T-cell (primary cell): ENCODE results near the gene CKAP2L. TPM values are rescaled to one million over a fixed set of nuclear protein-coding genes. Genes with fewer than 3 reads are reported as not detected.
A peak's percentile ranks its signal among the peaks of the same experiment; 100 is the strongest.

Source experiments
- ATAC-seq, 4 experiments: fragments of 200-7000 bp in 3 of 4; fragments of 150-1000 bp in 1 of 4; cut with Tn5 transposase; replicated peaks in 1 of 4; 1 replicate in 3 of 4; 2 replicates in 1 of 4; pipeline ENCODE4 v1.10.0; 2021; ENCODE audit warnings: moderate library complexity in 3 of 4, mild to moderate bottlenecking in 2 of 4, moderate number of reproducible peaks in 1 of 4
- CTCF ChIA-PET, 2 donors: fragments of 300-600 bp; sonication (Branson Sonifier 250); formaldehyde crosslinking; loops; one replicate each; lab custom pipeline; 2022; ENCODE audit warnings: antibody characterized with exemption in 2 of 2; lab: Charles Lee
- POLR2A ChIA-PET, 2 donors: fragments of 300-600 bp; sonication (Branson Sonifier 250); formaldehyde crosslinking; loops; one replicate each; lab custom pipeline; 2022; ENCODE audit warnings: antibody characterized with exemption in 2 of 2; lab: Charles Lee
- DNase-seq, 35 experiments: peaks; one replicate each; pipeline versions ENCODE4 v3.0.0 to v3.0.0-alpha.2; 2013 to 2023
- H3K27ac ChIP-seq: one replicate; pipeline ENCODE4 v1.5.1; 2013; ENCODE audit warnings: low read length
- H3K27me3 ChIP-seq, 2 experiments: replicated peaks in 1 of 2; 1 replicate in 1 of 2; 2 replicates in 1 of 2; pipeline versions ENCODE4 v1.6.1 to v1.7.0; 2013; ENCODE audit warnings: low read length in 1 of 2, mixed read lengths in 1 of 2; ENCODE audit not compliant: control insufficient read depth in 2 of 2, insufficient read depth in 2 of 2; ENCODE audit errors: extremely low read depth in 1 of 2
- H3K36me3 ChIP-seq, 2 donors: 1 replicate in 1 of 2; 2 replicates in 1 of 2; pipeline versions ENCODE4 v1.6.1 to v1.7.0; 2013; ENCODE audit warnings: low read length in 1 of 2; ENCODE audit not compliant: control insufficient read depth in 2 of 2, insufficient read depth in 1 of 2; ENCODE audit errors: extremely low read depth in 1 of 2
- H3K4me1 ChIP-seq, 2 experiments: 1 replicate in 1 of 2; 2 replicates in 1 of 2; pipeline versions ENCODE4 v1.6.1 to v1.7.0; 2013; ENCODE audit warnings: low read length in 2 of 2, mixed read lengths in 1 of 2; ENCODE audit not compliant: insufficient read depth in 2 of 2, control insufficient read depth in 1 of 2; ENCODE audit errors: extremely low read depth in 1 of 2
- H3K4me3 ChIP-seq, 2 donors: 1 replicate in 1 of 2; 2 replicates in 1 of 2; pipeline versions ENCODE4 v1.5.1 to v1.7.0; 2013; ENCODE audit warnings: mild to moderate bottlenecking in 2 of 2, low read length in 1 of 2, moderate library complexity in 1 of 2; ENCODE audit not compliant: control insufficient read depth in 1 of 2; ENCODE audit errors: extremely low read depth in 1 of 2
- H3K9me3 ChIP-seq: 2 replicates; pipeline ENCODE4 v1.7.0; 2013
- H3K27ac Mint-ChIP-seq, 2 donors: one replicate each; pipeline ENCODE4 v1.8.0; 2020 to 2021; ENCODE audit warnings: mild to moderate bottlenecking in 2 of 2, mixed read lengths in 2 of 2
- H3K27me3 Mint-ChIP-seq, 2 donors: one replicate each; pipeline ENCODE4 v1.8.0; 2021 to 2022; ENCODE audit warnings: mixed read lengths in 2 of 2
- H3K36me3 Mint-ChIP-seq: one replicate; pipeline ENCODE4 v1.8.0; 2021; ENCODE audit warnings: mixed read lengths
- H3K4me1 Mint-ChIP-seq, 3 donors: one replicate each; pipeline ENCODE4 v1.8.0; 2020 to 2022; ENCODE audit warnings: mixed read lengths in 3 of 3, mild to moderate bottlenecking in 1 of 3
- H3K4me3 Mint-ChIP-seq, 3 donors: one replicate each; pipeline ENCODE4 v1.8.0; 2020 to 2022; ENCODE audit warnings: mild to moderate bottlenecking in 3 of 3, mixed read lengths in 3 of 3, moderate library complexity in 3 of 3
- H3K9me3 Mint-ChIP-seq, 3 donors: one replicate each; pipeline ENCODE4 v1.8.0; 2020 to 2022; ENCODE audit warnings: mixed read lengths in 3 of 3
- WGBS: methylation state at CpG from one replicate; pipeline ENCODE4 v1.1.5; 2013; ENCODE audit warnings: missing lambda C conversion rate; ENCODE audit not compliant: insufficient coverage; 5-methylcytosine and 5-hydroxymethylcytosine counted together
- total RNA-seq, 35 experiments: library from RNA in 6 of 35; stranded (reverse) in 6 of 35; fragments of 120-200 nt in 1 of 35; gene quantifications; one replicate each; pipeline versions ENCODE4 v1.2.1 to v1.2.4 and lab custom pipeline; 2013 to 2026

CKAP2L gene
- total RNA-seq, 5 donors from 2014 or later (not counting 1 experiment from before 2014, with no cell fraction given) = 0.22 to 1.5 (median 0.33) TPM

GRCh38 chr2:112772322-112772721 is 7.9 kb upstream of the CKAP2L start:
- no peak for DNase-seq
- no peak for ATAC-seq
- WGBS = 38% methylated on average over 1 of the region's 4 CpGs
- no peak overlapping the region for H3K27ac ChIP-seq
- no peaks in the 10 kb centered on the region for H3K27me3 ChIP-seq
- ChIA-PET CTCF (no interaction called here), POLR2A (no interaction called here)
- H3K9me3 Mint-ChIP-seq = peaks cover 0 to 6% (median 0%) of the 10 kb centered on the region in 3 donors
- no peak overlapping the region for H3K27ac Mint-ChIP-seq
- no peaks in the 10 kb centered on the region for H3K36me3 Mint-ChIP-seq
- H3K9me3 ChIP-seq = no peaks in the 10 kb centered on the region
- peaks cover 6% of the 10 kb centered on the region in 2 donors for H3K27me3 Mint-ChIP-seq
- no peaks in the 10 kb centered on the region for H3K36me3 ChIP-seq
- no peak overlapping the region for H3K4me3 ChIP-seq
- H3K4me1 Mint-ChIP-seq = peaks cover 7 to 26% (median 17%) of the 10 kb centered on the region in 3 donors
- peaks cover 3 to 5% of the 10 kb centered on the region in 2 experiments for H3K4me1 ChIP-seq
- no peak overlapping the region for H3K4me3 Mint-ChIP-seq

GRCh38 chr2:112768432-112768831 is 4.0 kb upstream of the CKAP2L start:
- H3K27ac Mint-ChIP-seq = peak overlapping the region; percentile 16 to 95
- CTCF ChIA-PET = interaction anchor here in 1 of 2 donors (1.5 kb wide), 1 partner anchor 19 kb away, joined by 13 read pairs; no protein-coding TSS in a partner anchor
- DNase-seq (no peak), ATAC-seq (no peak)
- Histone ChIP-seq H3K36me3 (no peaks in the 10 kb centered on the region), H3K27ac (peak overlapping the region; percentile 65), H3K4me1 (peaks cover 9 to 16% of the 10 kb centered on the region in 2 experiments), H3K9me3 (no peaks in the 10 kb centered on the region), H3K27me3 (no peaks in the 10 kb centered on the region), H3K4me3 (no peak overlapping the region)
- peak overlapping the region in 2 of 3 donors; percentile 25 to 79 for H3K4me3 Mint-ChIP-seq
- no CpG with 5 or more reads among the region's 1 CpG for WGBS
- peaks cover 24 to 37% (median 31%) of the 10 kb centered on the region in 3 donors for H3K4me1 Mint-ChIP-seq
- no peaks in the 10 kb centered on the region for H3K36me3 Mint-ChIP-seq
- no peaks in the 10 kb centered on the region for H3K9me3 Mint-ChIP-seq
- POLR2A ChIA-PET = interaction anchor here in 1 of 2 donors (0.6 kb wide), 1 partner anchor 335 kb away, joined by 3 read pairs; no protein-coding TSS in a partner anchor
- H3K27me3 Mint-ChIP-seq = peaks cover 0 to 2% of the 10 kb centered on the region in 2 donors

GRCh38 chr2:112767693-112768330 is 3.4 kb upstream of the CKAP2L start:
- peak in 1 of 35 experiments; percentile 25 for DNase-seq
- H3K27me3 Mint-ChIP-seq = peaks cover 0 to 2% of the 10 kb centered on the region in 2 donors
- H3K4me1 Mint-ChIP-seq = peaks cover 28 to 40% (median 31%) of the 10 kb centered on the region in 3 donors
- H3K9me3 Mint-ChIP-seq = no peaks in the 10 kb centered on the region
- peak overlapping the region; percentile 11 to 95 for H3K27ac Mint-ChIP-seq
- no peaks in the 10 kb centered on the region for H3K36me3 Mint-ChIP-seq
- Histone ChIP-seq H3K27me3 (no peaks in the 10 kb centered on the region), H3K36me3 (no peaks in the 10 kb centered on the region), H3K4me3 (peak overlapping the region in 1 of 2 donors; percentile 33), H3K4me1 (peaks cover 9 to 16% of the 10 kb centered on the region in 2 experiments), H3K9me3 (no peaks in the 10 kb centered on the region), H3K27ac (peak overlapping the region; percentile 65)
- no peak for ATAC-seq
- peak overlapping the region; percentile 25 to 79 (median 44) for H3K4me3 Mint-ChIP-seq
- ChIA-PET POLR2A (no interaction called here), CTCF (no interaction called here)
- no CpG with 5 or more reads among the region's 6 CpGs for WGBS

GRCh38 chr2:112765251-112765650 is 842 bp upstream of the CKAP2L start:
- Mint-ChIP-seq H3K9me3 (no peaks in the 10 kb centered on the region), H3K4me3 (peak overlapping the region; percentile 91 to 97 (median 94)), H3K36me3 (no peaks in the 10 kb centered on the region), H3K27me3 (no peaks in the 10 kb centered on the region), H3K4me1 (peaks cover 28 to 40% (median 31%) of the 10 kb centered on the region in 3 donors), H3K27ac (peak overlapping the region; percentile 53 to 62)
- peak overlapping the region; percentile 61 to 86 for H3K4me3 ChIP-seq
- DNase-seq (no peak), ATAC-seq (no peak)
- H3K27ac ChIP-seq = no peak overlapping the region
- POLR2A ChIA-PET = interaction anchor here in 1 of 2 donors (0.5 kb wide), 1 partner anchor 16 kb away, joined by 4 read pairs; no protein-coding TSS in a partner anchor
- H3K9me3 ChIP-seq = no peaks in the 10 kb centered on the region
- H3K27me3 ChIP-seq = no peaks in the 10 kb centered on the region
- CTCF ChIA-PET = no interaction called here
- peaks cover 9 to 16% of the 10 kb centered on the region in 2 experiments for H3K4me1 ChIP-seq
- WGBS = no CpG with 5 or more reads among the region's 4 CpGs
- no peaks in the 10 kb centered on the region for H3K36me3 ChIP-seq

- Histone ChIP-seq H3K27ac (no peak overlapping the region), H3K27me3 (no peaks in the 10 kb centered on the region), H3K36me3 (no peaks in the 10 kb centered on the region), H3K9me3 (no peaks in the 10 kb centered on the region), H3K4me3 (no peak overlapping the region), H3K4me1 (peaks cover 9 to 16% of the 10 kb centered on the region in 2 experiments)
- Mint-ChIP-seq H3K27me3 (no peaks in the 10 kb centered on the region), H3K4me1 (peaks cover 19 to 28% (median 23%) of the 10 kb centered on the region in 3 donors), H3K36me3 (no peaks in the 10 kb centered on the region), H3K4me3 (no peak overlapping the region), H3K9me3 (no peaks in the 10 kb centered on the region), H3K27ac (no peak overlapping the region)
- ATAC-seq (no peak), DNase-seq (no peak)
- 100% methylated on average over 4 of the region's 4 CpGs for WGBS
- ChIA-PET POLR2A (no interaction called here), CTCF (interaction anchor here in 1 of 2 donors (0.9 kb wide), 1 partner anchor 8 kb away, joined by 5 read pairs; no protein-coding TSS in a partner anchor)
These were observed 2.1 kb downstream of the CKAP2L start for GRCh38 chr2:112762276-112762675.

GRCh38 chr2:112760149-112760548 is 4.3 kb downstream of the CKAP2L start:
- Histone ChIP-seq H3K27me3 (no peaks in the 10 kb centered on the region), H3K4me3 (no peak overlapping the region), H3K9me3 (no peaks in the 10 kb centered on the region), H3K4me1 (peaks cover 9 to 13% of the 10 kb centered on the region in 2 experiments), H3K36me3 (no peaks in the 10 kb centered on the region), H3K27ac (no peak overlapping the region)
- ATAC-seq = no peak
- Mint-ChIP-seq H3K9me3 (no peaks in the 10 kb centered on the region), H3K4me3 (no peak overlapping the region), H3K36me3 (no peaks in the 10 kb centered on the region), H3K27ac (no peak overlapping the region), H3K27me3 (no peaks in the 10 kb centered on the region), H3K4me1 (peaks cover 11 to 26% (median 21%) of the 10 kb centered on the region in 3 donors)
- no CpG with 5 or more reads among the region's 1 CpG for WGBS
- ChIA-PET POLR2A (interaction anchor here in 1 of 2 donors (0.7 kb wide), 1 partner anchor 10 kb away, joined by 3 read pairs; no protein-coding TSS in a partner anchor), CTCF (no interaction called here)
- DNase-seq = no peak
